DMS53 (cell line): ENCODE data around the gene ADCK1.
"Not testable (repeated sequence)": the region's sequence is repeated elsewhere in the genome, so short reads cannot be mapped to it uniquely, and the experiment has no call there.

Experiments
- DNase-seq: peaks from one replicate; lab custom pipeline; 2025; lab: John Stamatoyannopoulos, UW

ADCK1 gene

GRCh38 chr14:77903221-77903620 is 103.3 kb downstream of the ADCK1 start:
- no peak for DNase-seq

GRCh38 chr14:77903937-77904617 is 104.2 kb downstream of the ADCK1 start:
- no peak for DNase-seq

- DNase-seq, result no peak
Measured at GRCh38 chr14:77906446-77906845, 106.5 kb downstream of the ADCK1 start.

- no peak for DNase-seq
Measured at GRCh38 chr14:77908847-77909246, 108.9 kb downstream of the ADCK1 start.

GRCh38 chr14:77909911-77910310 is 110.0 kb downstream of the ADCK1 start:
- no peak for DNase-seq

GRCh38 chr14:77910506-77910905 is 110.6 kb downstream of the ADCK1 start:
- DNase-seq, result peak; percentile 22

GRCh38 chr14:77911356-77911755 is 111.4 kb downstream of the ADCK1 start:
- no peak for DNase-seq

GRCh38 chr14:77912754-77913556 is 113.0 kb downstream of the ADCK1 start:
- no peak for DNase-seq

- no peak for DNase-seq
Measured at GRCh38 chr14:77914073-77914721, 114.3 kb downstream of the ADCK1 start.

GRCh38 chr14:77915390-77915789 is 115.5 kb downstream of the ADCK1 start:
- not testable (repeated sequence) for DNase-seq

- DNase-seq, result no peak
Measured at GRCh38 chr14:77917491-77918201, 117.7 kb downstream of the ADCK1 start.

GRCh38 chr14:77918448-77918847 is 118.5 kb downstream of the ADCK1 start:
- DNase-seq, result no peak

GRCh38 chr14:77920312-77920711 is 120.4 kb downstream of the ADCK1 start:
- no peak for DNase-seq

GRCh38 chr14:77921818-77922217 is 121.9 kb downstream of the ADCK1 start:
- no peak for DNase-seq

GRCh38 chr14:77923131-77923936 is 123.4 kb downstream of the ADCK1 start:
- no peak for DNase-seq

GRCh38 chr14:77924141-77924948 is 124.4 kb downstream of the ADCK1 start:
- DNase-seq, result no peak

- no peak for DNase-seq
Measured at GRCh38 chr14:77926942-77927341, 127.0 kb downstream of the ADCK1 start.

- DNase-seq, result no peak
Measured at GRCh38 chr14:77931441-77931840, 131.5 kb downstream of the ADCK1 start.

- DNase-seq, result no peak
Measured at GRCh38 chr14:77936138-77936639, 136.3 kb downstream of the ADCK1 start.

- DNase-seq, result no peak
Measured at GRCh38 chr14:77947372-77947771, 147.5 kb downstream of the ADCK1 start.
